H1 (cell line): ENCODE data around the gene NIT2.

Source experiments
- EP300 ChIP-seq, 2 experiments: IDR thresholded peaks; 1 replicate in 1 of 2; 2 replicates in 1 of 2; pipeline ENCODE4 v1.6.1; 2011 to 2012; ENCODE audit warnings: low read depth in 2 of 2, low read length in 2 of 2, mild to moderate bottlenecking in 2 of 2, borderline replicate concordance in 1 of 2, inconsistent platforms in 1 of 2, moderate library complexity in 1 of 2
- EZH2 ChIP-seq: fragments of 200-600 bp; sonication (generic); IDR thresholded peaks from 2 replicates; pipeline ENCODE4 v1.7.1; 2012; ENCODE audit warnings: low read depth, mild to moderate bottlenecking, moderate library complexity, low read length, inconsistent platforms; ENCODE audit not compliant: severe bottlenecking
- GABPA ChIP-seq: IDR thresholded peaks from 2 replicates; pipeline ENCODE4 v1.6.1; 2011; ENCODE audit warnings: mild to moderate bottlenecking, low read length, moderate library complexity, borderline replicate concordance; ENCODE audit not compliant: insufficient read depth
- JUN ChIP-seq: IDR thresholded peaks from 2 replicates; pipeline ENCODE4 v1.6.1; 2011; ENCODE audit warnings: low read depth, mild to moderate bottlenecking, improper control_type of control experiment, low read length
- RFX5 ChIP-seq: IDR thresholded peaks from 2 replicates; pipeline ENCODE4 v1.6.1; 2011; ENCODE audit warnings: low read depth, low read length, improper control_type of control experiment, borderline replicate concordance
- SAP30 ChIP-seq: fragments of 300-600 bp; sonication (generic); IDR thresholded peaks from 2 replicates; pipeline ENCODE4 v1.7.1; 2012; ENCODE audit warnings: low read length, moderate library complexity, mild to moderate bottlenecking, inconsistent platforms; ENCODE audit not compliant: insufficient read depth, insufficient replicate concordance
- TCF12 ChIP-seq: IDR thresholded peaks from 2 replicates; pipeline ENCODE4 v1.6.1; 2011; ENCODE audit warnings: low read depth, mild to moderate bottlenecking, low read length
- YY1 ChIP-seq: IDR thresholded peaks from 2 replicates; pipeline ENCODE4 v1.6.1; 2011; ENCODE audit warnings: low read depth, mild to moderate bottlenecking, low read length
- TF ChIP-seq, protein P1 (sequence below), 3 experiments: IDR thresholded peaks; 1 replicate in 2 of 3; 2 replicates in 1 of 3; pipeline versions ENCODE4 v1.5.1 to v1.6.1; 2011; ENCODE audit warnings: low read length in 3 of 3, mild to moderate bottlenecking in 3 of 3, inconsistent platforms in 2 of 3, low read depth in 1 of 3, moderate library complexity in 1 of 3; ENCODE audit not compliant: insufficient read depth in 1 of 3; ENCODE audit errors: control extremely low read depth in 1 of 3

DNA sequence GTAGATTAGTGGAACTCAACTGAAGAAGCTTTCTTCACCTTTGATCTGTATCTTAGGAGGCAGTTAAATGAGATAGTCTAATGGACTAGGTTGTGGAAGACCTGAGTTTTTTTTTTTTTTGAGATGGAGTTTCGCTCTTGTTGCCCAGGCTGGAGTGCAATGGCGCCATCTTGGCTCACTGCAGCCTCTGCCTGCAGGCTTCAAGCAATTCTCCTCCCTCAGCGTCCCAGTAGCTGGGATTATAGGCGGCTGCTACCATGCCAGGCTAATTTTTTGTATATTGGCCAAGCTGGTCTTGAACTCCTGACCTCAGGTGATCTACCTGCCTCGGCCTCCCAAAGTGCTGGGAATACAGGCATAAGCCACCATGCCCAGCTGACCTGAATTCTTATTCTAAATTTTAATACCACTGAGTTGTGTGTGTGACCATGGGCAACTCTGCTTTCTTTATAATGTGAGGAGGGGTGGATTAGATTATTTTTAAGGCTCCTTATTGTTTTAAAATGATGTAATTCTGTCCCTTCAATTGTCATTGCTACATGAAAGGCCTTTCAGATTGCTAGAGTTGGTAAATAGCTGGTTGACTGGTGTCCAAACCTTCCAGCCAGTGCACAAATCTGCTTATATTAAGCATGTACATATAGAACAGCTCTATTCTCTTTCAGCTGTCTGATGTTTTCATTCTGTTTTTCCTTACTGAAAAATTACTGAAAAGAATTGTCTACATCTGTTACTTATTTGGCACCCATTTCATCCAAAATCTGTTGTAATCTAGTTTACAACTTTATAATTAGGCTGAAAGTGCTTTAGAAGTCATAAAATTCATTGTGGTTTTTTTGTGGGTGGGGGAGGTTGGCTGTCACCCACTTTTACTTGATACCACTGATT is 69.0 kb downstream of the NIT2 start:
- TF ChIP-seq, protein P1, sequence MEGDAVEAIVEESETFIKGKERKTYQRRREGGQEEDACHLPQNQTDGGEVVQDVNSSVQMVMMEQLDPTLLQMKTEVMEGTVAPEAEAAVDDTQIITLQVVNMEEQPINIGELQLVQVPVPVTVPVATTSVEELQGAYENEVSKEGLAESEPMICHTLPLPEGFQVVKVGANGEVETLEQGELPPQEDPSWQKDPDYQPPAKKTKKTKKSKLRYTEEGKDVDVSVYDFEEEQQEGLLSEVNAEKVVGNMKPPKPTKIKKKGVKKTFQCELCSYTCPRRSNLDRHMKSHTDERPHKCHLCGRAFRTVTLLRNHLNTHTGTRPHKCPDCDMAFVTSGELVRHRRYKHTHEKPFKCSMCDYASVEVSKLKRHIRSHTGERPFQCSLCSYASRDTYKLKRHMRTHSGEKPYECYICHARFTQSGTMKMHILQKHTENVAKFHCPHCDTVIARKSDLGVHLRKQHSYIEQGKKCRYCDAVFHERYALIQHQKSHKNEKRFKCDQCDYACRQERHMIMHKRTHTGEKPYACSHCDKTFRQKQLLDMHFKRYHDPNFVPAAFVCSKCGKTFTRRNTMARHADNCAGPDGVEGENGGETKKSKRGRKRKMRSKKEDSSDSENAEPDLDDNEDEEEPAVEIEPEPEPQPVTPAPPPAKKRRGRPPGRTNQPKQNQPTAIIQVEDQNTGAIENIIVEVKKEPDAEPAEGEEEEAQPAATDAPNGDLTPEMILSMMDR (IDR thresholded peaks at IDR 0.05; ENCODE audit: control extremely low read depth in 1 of 3, insufficient read depth in 1 of 3, low read depth in 1 of 3, low read length in 3 of 3): no peak
- TF ChIP-seq RFX5: no peak
- no peak for TF ChIP-seq JUN
- TF ChIP-seq GABPA: no peak
- TF ChIP-seq YY1: peak; percentile 92
- no peak for TF ChIP-seq SAP30
- TF ChIP-seq EP300 (IDR thresholded peaks at IDR 0.05; ENCODE audit: borderline replicate concordance in 1 of 2, low read depth in 2 of 2, low read length in 2 of 2): no peak
- TF ChIP-seq TCF12: no peak
- TF ChIP-seq EZH2: no peak
